B cell (primary cell): Measurements from ENCODE around the gene ZNF683. TPM values are rescaled to one million over a fixed set of nuclear protein-coding genes. Genes with fewer than 3 reads are reported as not detected.

Experiments used
- ATAC-seq: fragments of 200-7000 bp; cut with Tn5 transposase; one replicate; pipeline ENCODE4 v1.10.0; 2021; ENCODE audit warnings: low read depth, mild to moderate bottlenecking, moderate number of reproducible peaks, moderate library complexity
- CTCF ChIA-PET: fragments of 350-600 bp; sonication (Branson Sonifier 250); formaldehyde crosslinking; loops from one replicate; lab custom pipeline; 2021; ENCODE audit warnings: antibody characterized with exemption, inconsistent platforms; lab: Charles Lee
- POLR2A ChIA-PET: fragments of 350-600 bp; sonication (Branson Sonifier 250); formaldehyde crosslinking; loops from one replicate; lab custom pipeline; 2021; ENCODE audit warnings: antibody characterized with exemption; lab: Charles Lee
- DNase-seq: peaks from one replicate; pipeline ENCODE4 v3.0.0; 2013
- H2AFZ ChIP-seq: 2 replicates; pipeline ENCODE4 v1.6.1; 2012; ENCODE audit warnings: mild to moderate bottlenecking, low read depth, low read length; ENCODE audit not compliant: insufficient read depth, poor library complexity, severe bottlenecking
- H3K27ac ChIP-seq, 2 donors: 1 replicate in 1 of 2; 2 replicates in 1 of 2; pipeline ENCODE4 v1.5.1; 2012 to 2013; ENCODE audit warnings: low read length in 2 of 2, mild to moderate bottlenecking in 2 of 2, moderate library complexity in 1 of 2
- H3K27me3 ChIP-seq, 4 experiments: fragments of 200-600 bp in 1 of 4; sonication (generic) in 1 of 4; replicated peaks in 1 of 4; 1 replicate in 2 of 4; 2 replicates in 2 of 4; pipeline versions ENCODE4 v1.6.1 to v1.7.0; 2013 to 2016; ENCODE audit warnings: low read length in 3 of 4, mild to moderate bottlenecking in 2 of 4, mixed read lengths in 1 of 4, moderate library complexity in 1 of 4; ENCODE audit not compliant: insufficient read depth in 4 of 4, control insufficient read depth in 3 of 4; ENCODE audit errors: control extremely low read depth in 1 of 4
- H3K36me3 ChIP-seq, 2 experiments: replicated peaks in 1 of 2; 1 replicate in 1 of 2; 2 replicates in 1 of 2; pipeline versions ENCODE4 v1.6.1 to v1.7.1; 2013; ENCODE audit warnings: low read length in 1 of 2; ENCODE audit not compliant: insufficient read depth in 2 of 2, control insufficient read depth in 1 of 2; ENCODE audit errors: control extremely low read depth in 1 of 2, extremely low read depth in 1 of 2
- H3K4me1 ChIP-seq, 2 donors: fragments of 200-600 bp in 1 of 2; sonication (generic) in 1 of 2; 1 replicate in 1 of 2; 2 replicates in 1 of 2; pipeline versions ENCODE4 v1.5.1 to v1.6.1; 2013 to 2017; ENCODE audit warnings: low read length in 2 of 2; ENCODE audit not compliant: control insufficient read depth in 2 of 2, insufficient read depth in 2 of 2
- H3K4me2 ChIP-seq: replicated peaks from 2 replicates; pipeline ENCODE3; 2012; ENCODE audit warnings: mild to moderate bottlenecking, low read depth, low read length; ENCODE audit not compliant: poor library complexity, severe bottlenecking
- H3K4me3 ChIP-seq, 5 experiments: fragments of 200-600 bp in 1 of 5; sonication (generic) in 1 of 5; 1 replicate in 3 of 5; 2 replicates in 2 of 5; pipeline versions ENCODE4 v1.5.1 to v1.7.0; 2011 to 2016; ENCODE audit warnings: low read length in 4 of 5, mild to moderate bottlenecking in 4 of 5, low read depth in 2 of 5, control low read depth in 1 of 5, moderate library complexity in 1 of 5; ENCODE audit not compliant: insufficient read depth in 1 of 5; ENCODE audit errors: control extremely low read depth in 1 of 5, extremely low read depth in 1 of 5
- H3K79me2 ChIP-seq: fragments of 200-600 bp; sonication (generic); one replicate; pipeline ENCODE4 v1.6.0; 2016; ENCODE audit warnings: low read length; ENCODE audit not compliant: control insufficient read depth, insufficient read depth
- H3K9ac ChIP-seq: fragments of 200-600 bp; sonication (generic); 2 replicates; pipeline ENCODE4 v1.6.1; 2017; ENCODE audit warnings: mild to moderate bottlenecking, low read length, moderate library complexity
- H3K9me3 ChIP-seq, 3 donors: one replicate each; pipeline versions ENCODE4 v1.6.1 to v1.7.1; 2013; ENCODE audit warnings: low read length in 2 of 3; ENCODE audit not compliant: control insufficient read depth in 2 of 3, insufficient read depth in 1 of 3; ENCODE audit errors: control extremely low read depth in 1 of 3
- H4K20me1 ChIP-seq: 2 replicates; pipeline ENCODE4 v1.6.0; 2012; ENCODE audit warnings: mild to moderate bottlenecking, low read length; ENCODE audit not compliant: insufficient read depth, control insufficient read depth, poor library complexity, severe bottlenecking
- H3K27ac Mint-ChIP-seq: one replicate; pipeline ENCODE4 v1.8.0; 2021; ENCODE audit warnings: mixed read lengths
- H3K27me3 Mint-ChIP-seq: one replicate; pipeline ENCODE4 v1.8.0; 2021; ENCODE audit warnings: mixed read lengths
- H3K4me1 Mint-ChIP-seq: one replicate; pipeline ENCODE4 v1.8.0; 2021; ENCODE audit warnings: mixed read lengths
- H3K4me3 Mint-ChIP-seq: one replicate; pipeline ENCODE4 v1.8.0; 2021; ENCODE audit warnings: mixed read lengths
- H3K9me3 Mint-ChIP-seq: one replicate; pipeline ENCODE4 v1.8.0; 2022; ENCODE audit warnings: mixed read lengths; ENCODE audit not compliant: insufficient read depth
- CTCF ChIP-seq: fragments of 200-600 bp; IDR thresholded peaks from one replicate; pipeline ENCODE4 v1.8.0; 2022; ENCODE audit warnings: antibody characterized with exemption, mild to moderate bottlenecking
- EZH2 ChIP-seq: IDR thresholded peaks from 2 replicates; pipeline ENCODE4 v1.6.1; 2012; ENCODE audit warnings: borderline replicate concordance, low read depth, mild to moderate bottlenecking, moderate library complexity, low read length; ENCODE audit not compliant: insufficient read depth, poor library complexity, severe bottlenecking
- WGBS: methylation state at CpG from one replicate; pipeline ENCODE4 v1.1.5; 2013; ENCODE audit warnings: missing lambda C conversion rate; ENCODE audit not compliant: insufficient coverage; 5-methylcytosine and 5-hydroxymethylcytosine counted together
- intact Hi-C: fragments of 100-400 bp; cut with micrococcal nuclease; formaldehyde crosslinking; loops from one replicate; pipeline ENCODE4 v1.10.0; 2022
- polyA plus RNA-seq: library from polyadenylated mRNA; depleted of rRNA; stranded (reverse); fragments of >200 nt; gene quantifications from 2 replicates; pipeline ENCODE4 v1.2.3, GENCODE V29; 2012
- total RNA-seq, 2 donors: library from RNA; stranded (reverse); fragments of 120-200 nt in 1 of 2; gene quantifications; 1 replicate in 1 of 2; 2 replicates in 1 of 2; pipeline versions ENCODE4 v1.2.3 to v1.2.4, GENCODE V29; 2013 to 2022

ZNF683 gene
- total and polyA plus RNA-seq, 2 donors (not counting 1 experiment from before 2014, with no cell fraction given), result 0.45 to 0.67 TPM

- Histone ChIP-seq H3K27ac (no peak overlapping the region), H3K79me2 (no peaks in the 10 kb centered on the region), H3K9me3 (peaks cover 0 to 32% (median 0%) of the 10 kb centered on the region in 3 donors), H3K27me3 (peaks cover 0 to 57% (median 44%) of the 10 kb centered on the region in 4 experiments), H3K4me3 (no peak overlapping the region), H4K20me1 (no peaks in the 10 kb centered on the region), H3K4me1 (peaks cover 17 to 18% of the 10 kb centered on the region in 2 donors), H3K36me3 (no peaks in the 10 kb centered on the region), H2AFZ (no peak overlapping the region), H3K9ac (no peak overlapping the region), H3K4me2 (no peak overlapping the region)
- peaks cover 15% of the 10 kb centered on the region for H3K4me1 Mint-ChIP-seq
- WGBS, result no CpG with 5 or more reads among the region's 1 CpG
- peaks cover 61% of the 10 kb centered on the region for H3K27me3 Mint-ChIP-seq
- intact Hi-C loops, result no loop called here
- POLR2A ChIA-PET, result no interaction called here
- no peak overlapping the region for H3K4me3 Mint-ChIP-seq
- CTCF ChIA-PET, result no interaction called here
- TF ChIP-seq CTCF (no peak), EZH2 (no peak)
- no peaks in the 10 kb centered on the region for H3K9me3 Mint-ChIP-seq
- no peak overlapping the region for H3K27ac Mint-ChIP-seq
- DNase-seq (no peak), ATAC-seq (no peak)
Measured at GRCh38 chr1:26413031-26413430, 40.5 kb upstream of the ZNF683 start.

- ATAC-seq (no peak), DNase-seq (no peak)
- ChIA-PET CTCF (no interaction called here), POLR2A (no interaction called here)
- TF ChIP-seq CTCF, result no peak
- TF ChIP-seq EZH2, result no peak
- H3K27me3 ChIP-seq, result peaks cover 0 to 60% (median 44%) of the 10 kb centered on the region in 4 experiments
- Mint-ChIP-seq H3K9me3 (no peaks in the 10 kb centered on the region), H3K4me3 (no peak overlapping the region), H3K4me1 (peaks cover 15% of the 10 kb centered on the region), H3K27ac (no peak overlapping the region), H3K27me3 (peaks cover 65% of the 10 kb centered on the region)
- H3K4me1 ChIP-seq, result peaks cover 17 to 18% of the 10 kb centered on the region in 2 donors
- no peak overlapping the region for H3K4me3 ChIP-seq
- no peaks in the 10 kb centered on the region for H3K79me2 ChIP-seq
- no peak overlapping the region for H3K4me2 ChIP-seq
- intact Hi-C loops, result no loop called here
- WGBS, result 25% methylated on average over 8 of the region's 9 CpGs
- no peak overlapping the region for H3K9ac ChIP-seq
- H2AFZ ChIP-seq, result no peak overlapping the region
- H4K20me1 ChIP-seq, result no peaks in the 10 kb centered on the region
- no peak overlapping the region for H3K27ac ChIP-seq
- no peaks in the 10 kb centered on the region for H3K36me3 ChIP-seq
- H3K9me3 ChIP-seq, result peaks cover 0 to 34% (median 0%) of the 10 kb centered on the region in 3 donors
Measured at GRCh38 chr1:26412180-26412840, 39.8 kb upstream of the ZNF683 start.
